HepG2 (cell line): ENCODE results near the gene IGSF8. TPM values are rescaled to one million over a fixed set of nuclear protein-coding genes. Genes with fewer than 3 reads are reported as not detected.

ENCODE experiments used
- ATAC-seq: fragments of 200-7000 bp; cut with Tn5 transposase; 3 replicates; pipeline ENCODE4 v1.9.1; 2020; ENCODE audit warnings: mild to moderate bottlenecking, moderate library complexity
- BruUV-seq: library from RNA; stranded (reverse); fragments of 400-500 nt; replicated peaks from 2 replicates; lab custom pipeline; 2021; lab: Mats Ljungman, UMichigan
- CTCF ChIA-PET: fragments of 300-600 bp; formaldehyde crosslinking; extraction: SDS; loops from one replicate; lab custom pipeline; 2021; ENCODE audit warnings: low total read pairs, inconsistent platforms, low intra/inter-chr PET ratio; lab: Yijun Ruan, JAX
- POLR2A ChIA-PET: fragments of 350-600 bp; sonication (Branson Sonifier 250); formaldehyde crosslinking; loops from one replicate; lab custom pipeline; 2020; ENCODE audit warnings: antibody characterized with exemption, inconsistent platforms; lab: Yijun Ruan, JAX
- DNase-seq: peaks from one replicate; pipeline ENCODE4 v3.0.0-alpha.2; 2015; ENCODE audit warnings: low spot score
- FAIRE-seq: peaks from 3 replicates; lab custom pipeline; 2011; peaks lifted over from hg19 to GRCh38; lab: Jason Lieb, UNC
- H2AFZ ChIP-seq: one replicate; pipeline ENCODE4 v1.6.1; 2011; ENCODE audit warnings: low read length, inconsistent platforms
- H3K27ac ChIP-seq: fragments of 300-600 bp; 3 replicates; pipeline ENCODE4 v1.8.0; 2011; ENCODE audit warnings: mixed run types, mild to moderate bottlenecking, mixed read lengths, low read length, inconsistent platforms; ENCODE audit not compliant: insufficient read depth; ENCODE audit errors: extremely low read length
- H3K27me3 ChIP-seq, 2 experiments: fragments of 200-600 bp in 1 of 2; 2 replicates in 1 of 2; 3 replicates in 1 of 2; pipeline versions ENCODE4 v1.6.0 to v1.8.0; 2011; ENCODE audit warnings: low read length in 2 of 2, mild to moderate bottlenecking in 2 of 2, moderate library complexity in 2 of 2, inconsistent platforms in 1 of 2; ENCODE audit not compliant: insufficient read depth in 2 of 2, control insufficient read depth in 1 of 2
- H3K36me3 ChIP-seq, 2 experiments: fragments of 200-600 bp in 1 of 2; replicated peaks in 1 of 2; 2 replicates in 1 of 2; 3 replicates in 1 of 2; pipeline versions ENCODE4 v1.5.1 to v1.8.0; 2011; ENCODE audit warnings: low read length in 2 of 2, inconsistent platforms in 1 of 2; ENCODE audit not compliant: insufficient read depth in 2 of 2, control insufficient read depth in 1 of 2
- H3K4me1 ChIP-seq: 2 replicates; pipeline ENCODE4 v1.5.1; 2012; ENCODE audit warnings: low read length, inconsistent platforms; ENCODE audit not compliant: insufficient read depth
- H3K4me2 ChIP-seq: 2 replicates; pipeline ENCODE4 v1.6.0; 2011; ENCODE audit warnings: low read depth, low read length, inconsistent platforms
- H3K4me3 ChIP-seq, 3 experiments: fragments of 200-600 bp in 1 of 3; sonication (generic), shearing (Covaris generic) in 1 of 3; replicated peaks in 1 of 3; 2 replicates each; pipeline ENCODE4 v1.5.1; 2011 to 2016; ENCODE audit warnings: low read length in 3 of 3, inconsistent platforms in 2 of 3, low read depth in 2 of 3, mild to moderate bottlenecking in 2 of 3, control low read depth in 1 of 3, mixed read lengths in 1 of 3; ENCODE audit not compliant: insufficient read depth in 1 of 3
- H3K79me2 ChIP-seq: one replicate; pipeline ENCODE4 v1.6.1; 2011; ENCODE audit warnings: low read length, inconsistent platforms; ENCODE audit not compliant: insufficient read depth
- H3K9ac ChIP-seq: 2 replicates; pipeline ENCODE4 v1.6.0; 2011; ENCODE audit warnings: mild to moderate bottlenecking, low read depth, low read length, inconsistent platforms; ENCODE audit not compliant: insufficient read depth
- H3K9me3 ChIP-seq: 2 replicates; pipeline ENCODE4 v1.5.1; 2012; ENCODE audit warnings: mild to moderate bottlenecking, low read length
- H4K20me1 ChIP-seq: 2 replicates; pipeline ENCODE4 v1.6.0; 2011; ENCODE audit warnings: inconsistent platforms, mild to moderate bottlenecking, low read length, moderate library complexity; ENCODE audit not compliant: insufficient read depth
- FOXK1 ChIP-seq: sonication (generic); formaldehyde crosslinking; IDR thresholded peaks from 2 replicates; pipeline ENCODE4 v1.4.0; 2020; ENCODE audit warnings: low read depth, missing genetic modification reagents, borderline replicate concordance
- HNF4A ChIP-seq: sonication (generic); formaldehyde crosslinking; IDR thresholded peaks from 2 replicates; pipeline ENCODE4 v1.4.0; 2020; ENCODE audit warnings: missing genetic modification reagents
- HOXA3 ChIP-seq: sonication (generic); formaldehyde crosslinking; IDR thresholded peaks from 2 replicates; pipeline ENCODE4 v1.5.0; 2020; ENCODE audit warnings: missing genetic modification reagents
- U2AF2 ChIP-seq: fragments of 200-400 bp; formaldehyde crosslinking; IDR thresholded peaks from 2 replicates; pipeline ENCODE4 v1.6.1; 2017; ENCODE audit warnings: low read depth, mild to moderate bottlenecking, low read length
- ZNF253 ChIP-seq: sonication (generic); formaldehyde crosslinking; IDR thresholded peaks from 2 replicates; pipeline ENCODE4 v1.8.0; 2022; ENCODE audit warnings: mild to moderate bottlenecking, missing genetic modification reagents, borderline replicate concordance
- ZNF292 ChIP-seq: sonication (generic); formaldehyde crosslinking; IDR thresholded peaks from 2 replicates; pipeline ENCODE4 v1.8.1; 2022; ENCODE audit warnings: mild to moderate bottlenecking, low read depth, missing genetic modification reagents, borderline replicate concordance
- ZNF703 ChIP-seq: sonication (generic); formaldehyde crosslinking; IDR thresholded peaks from 2 replicates; pipeline ENCODE4 v1.5.1; 2020; ENCODE audit warnings: missing genetic modification reagents, mild to moderate bottlenecking, moderate library complexity, borderline replicate concordance
- WGBS: methylation state at CpG from one replicate; pipeline ENCODE4 v1.1.6; 2017; ENCODE audit warnings: low lambda C conversion rate; 5-methylcytosine and 5-hydroxymethylcytosine counted together
- in situ Hi-C: cut with HindIII; loops from 2 replicates; pipeline ENCODE4 v1.10.0; 2017; ENCODE audit warnings: low pct_unique_long_range_greater_than_20kb; ENCODE audit not compliant: extremely low pct_ligation_motif_present
- intact Hi-C: fragments of 100-400 bp; cut with micrococcal nuclease; formaldehyde crosslinking; loops from one replicate; pipeline ENCODE4 v1.10.0; 2022; ENCODE audit not compliant: unreplicated experiment
- polyA plus RNA-seq, 8 experiments: library from polyadenylated mRNA; depleted of rRNA in 3 of 8; stranded (reverse) in 7 of 8; unstranded in 1 of 8; fragments of >200 nt; fragmentation: Illumina TruSeq in 4 of 8; extraction: Trizol in 4 of 8; gene quantifications; 2 replicates each; pipeline versions ENCODE4 v1.2.1 to v1.2.3, GENCODE V29; 2011 to 2016; ENCODE audit warnings: low read depth in 4 of 8, missing spikeins in 1 of 8, mixed read lengths in 1 of 8; ENCODE audit not compliant: insufficient read depth in 1 of 8
- total RNA-seq, 5 experiments: library from RNA; depleted of rRNA; stranded (reverse); fragments of >200 nt; fragmentation: Illumina TruSeq; extraction: Trizol; gene quantifications; 2 replicates each; pipeline ENCODE4 v1.2.3, GENCODE V29; 2016; ENCODE audit warnings: low read depth in 1 of 5
- TF ChIP-seq, protein P1 (sequence below): sonication (generic); formaldehyde crosslinking; IDR thresholded peaks from 2 replicates; pipeline ENCODE4 v1.5.0; 2020; ENCODE audit warnings: missing genetic modification reagents
- TF ChIP-seq, protein P2 (sequence below): sonication (generic); formaldehyde crosslinking; IDR thresholded peaks from 2 replicates; pipeline ENCODE4 v1.5.1; 2020; ENCODE audit warnings: missing genetic modification reagents, mild to moderate bottlenecking, borderline replicate concordance
- TF ChIP-seq, protein P3 (sequence below): sonication (generic); formaldehyde crosslinking; IDR thresholded peaks from 2 replicates; pipeline ENCODE4 v1.5.1; 2020; ENCODE audit warnings: mild to moderate bottlenecking, missing genetic modification reagents, moderate library complexity
- TF ChIP-seq, protein P4 (sequence below): sonication (generic); formaldehyde crosslinking; IDR thresholded peaks from 2 replicates; pipeline ENCODE4 v1.5.1; 2020; ENCODE audit warnings: missing genetic modification reagents, mild to moderate bottlenecking, borderline replicate concordance

Gene IGSF8
- total and polyA plus RNA-seq, 2 of the 13 experiments (the other 11 are each of a cell fraction or from before 2014, with no cell fraction given): 24.0 to 41.0 TPM

DNA sequence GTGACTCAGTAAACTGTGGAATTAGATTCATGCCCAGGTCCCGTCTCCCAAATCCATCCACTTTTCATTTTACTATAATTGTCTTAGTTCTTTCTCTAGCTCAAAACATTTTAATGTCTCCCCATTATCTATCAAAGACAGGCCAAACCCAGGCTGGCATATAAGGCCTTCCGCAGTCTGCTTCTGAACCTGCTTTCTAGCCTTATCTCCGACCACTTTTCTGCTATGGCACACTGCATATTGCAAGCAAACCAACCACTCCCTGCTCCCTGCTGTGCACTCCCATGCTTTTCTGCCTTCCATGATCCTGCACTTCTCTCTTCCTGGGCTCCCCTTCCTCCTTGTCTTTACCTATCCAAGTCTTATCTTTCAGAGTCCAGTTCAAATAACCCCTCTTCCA is 49.3 kb downstream of the IGSF8 start:
- no peaks in the 10 kb centered on the region for H3K36me3 ChIP-seq
- no peak overlapping the region for H3K9ac ChIP-seq
- in situ Hi-C loops: loop anchor here (5.0 kb wide), 1 partner anchor 33 kb away; the partner anchor contains the start of gene KCNJ9
- DNase-seq (no peak), FAIRE-seq (no peak), ATAC-seq (no peak)
- no peak overlapping the region for H2AFZ ChIP-seq
- no peaks in the 10 kb centered on the region for H4K20me1 ChIP-seq
- no TSS peak for BruUV-seq
- ChIA-PET CTCF (interaction anchor here (4.4 kb wide), 1 partner anchor 30 kb away, joined by 29 read pairs; no protein-coding TSS in a partner anchor), POLR2A (no interaction called here)
- no peaks in the 10 kb centered on the region for H3K9me3 ChIP-seq
- TF ChIP-seq HOXA3 (CRISPR knock-in tag) (no peak), ZNF292 (CRISPR knock-in tag) (no peak), FOXK1 (CRISPR knock-in tag) (no peak), ZNF253 (CRISPR knock-in tag) (no peak), ZNF703 (CRISPR knock-in tag) (no peak), U2AF2 (no peak), HNF4A (CRISPR knock-in tag) (no peak)
- TF ChIP-seq, protein P1, sequence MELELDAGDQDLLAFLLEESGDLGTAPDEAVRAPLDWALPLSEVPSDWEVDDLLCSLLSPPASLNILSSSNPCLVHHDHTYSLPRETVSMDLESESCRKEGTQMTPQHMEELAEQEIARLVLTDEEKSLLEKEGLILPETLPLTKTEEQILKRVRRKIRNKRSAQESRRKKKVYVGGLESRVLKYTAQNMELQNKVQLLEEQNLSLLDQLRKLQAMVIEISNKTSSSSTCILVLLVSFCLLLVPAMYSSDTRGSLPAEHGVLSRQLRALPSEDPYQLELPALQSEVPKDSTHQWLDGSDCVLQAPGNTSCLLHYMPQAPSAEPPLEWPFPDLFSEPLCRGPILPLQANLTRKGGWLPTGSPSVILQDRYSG (CRISPR knock-in tag): no peak
- TF ChIP-seq, protein P2, sequence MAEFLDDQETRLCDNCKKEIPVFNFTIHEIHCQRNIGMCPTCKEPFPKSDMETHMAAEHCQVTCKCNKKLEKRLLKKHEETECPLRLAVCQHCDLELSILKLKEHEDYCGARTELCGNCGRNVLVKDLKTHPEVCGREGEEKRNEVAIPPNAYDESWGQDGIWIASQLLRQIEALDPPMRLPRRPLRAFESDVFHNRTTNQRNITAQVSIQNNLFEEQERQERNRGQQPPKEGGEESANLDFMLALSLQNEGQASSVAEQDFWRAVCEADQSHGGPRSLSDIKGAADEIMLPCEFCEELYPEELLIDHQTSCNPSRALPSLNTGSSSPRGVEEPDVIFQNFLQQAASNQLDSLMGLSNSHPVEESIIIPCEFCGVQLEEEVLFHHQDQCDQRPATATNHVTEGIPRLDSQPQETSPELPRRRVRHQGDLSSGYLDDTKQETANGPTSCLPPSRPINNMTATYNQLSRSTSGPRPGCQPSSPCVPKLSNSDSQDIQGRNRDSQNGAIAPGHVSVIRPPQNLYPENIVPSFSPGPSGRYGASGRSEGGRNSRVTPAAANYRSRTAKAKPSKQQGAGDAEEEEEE (CRISPR knock-in tag): no peak
- TF ChIP-seq, protein P3, sequence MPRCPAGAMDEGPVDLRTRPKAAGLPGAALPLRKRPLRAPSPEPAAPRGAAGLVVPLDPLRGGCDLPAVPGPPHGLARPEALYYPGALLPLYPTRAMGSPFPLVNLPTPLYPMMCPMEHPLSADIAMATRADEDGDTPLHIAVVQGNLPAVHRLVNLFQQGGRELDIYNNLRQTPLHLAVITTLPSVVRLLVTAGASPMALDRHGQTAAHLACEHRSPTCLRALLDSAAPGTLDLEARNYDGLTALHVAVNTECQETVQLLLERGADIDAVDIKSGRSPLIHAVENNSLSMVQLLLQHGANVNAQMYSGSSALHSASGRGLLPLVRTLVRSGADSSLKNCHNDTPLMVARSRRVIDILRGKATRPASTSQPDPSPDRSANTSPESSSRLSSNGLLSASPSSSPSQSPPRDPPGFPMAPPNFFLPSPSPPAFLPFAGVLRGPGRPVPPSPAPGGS (CRISPR knock-in tag): no peak
- TF ChIP-seq, protein P4, sequence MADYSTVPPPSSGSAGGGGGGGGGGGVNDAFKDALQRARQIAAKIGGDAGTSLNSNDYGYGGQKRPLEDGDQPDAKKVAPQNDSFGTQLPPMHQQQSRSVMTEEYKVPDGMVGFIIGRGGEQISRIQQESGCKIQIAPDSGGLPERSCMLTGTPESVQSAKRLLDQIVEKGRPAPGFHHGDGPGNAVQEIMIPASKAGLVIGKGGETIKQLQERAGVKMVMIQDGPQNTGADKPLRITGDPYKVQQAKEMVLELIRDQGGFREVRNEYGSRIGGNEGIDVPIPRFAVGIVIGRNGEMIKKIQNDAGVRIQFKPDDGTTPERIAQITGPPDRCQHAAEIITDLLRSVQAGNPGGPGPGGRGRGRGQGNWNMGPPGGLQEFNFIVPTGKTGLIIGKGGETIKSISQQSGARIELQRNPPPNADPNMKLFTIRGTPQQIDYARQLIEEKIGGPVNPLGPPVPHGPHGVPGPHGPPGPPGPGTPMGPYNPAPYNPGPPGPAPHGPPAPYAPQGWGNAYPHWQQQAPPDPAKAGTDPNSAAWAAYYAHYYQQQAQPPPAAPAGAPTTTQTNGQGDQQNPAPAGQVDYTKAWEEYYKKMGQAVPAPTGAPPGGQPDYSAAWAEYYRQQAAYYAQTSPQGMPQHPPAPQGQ: no peak
- no peak overlapping the region for H3K27ac ChIP-seq
- peaks cover 97% of the 10 kb centered on the region for H3K4me1 ChIP-seq
- intact Hi-C loops: no loop called here
- H3K27me3 ChIP-seq: no peaks in the 10 kb centered on the region
- no peaks in the 10 kb centered on the region for H3K79me2 ChIP-seq
- WGBS: 97% methylated on average over 3 of the region's 3 CpGs
- H3K4me3 ChIP-seq: no peak overlapping the region
- no peak overlapping the region for H3K4me2 ChIP-seq
